Measurements from ENCODE around the gene TBCA.

Gene TBCA

DNA sequence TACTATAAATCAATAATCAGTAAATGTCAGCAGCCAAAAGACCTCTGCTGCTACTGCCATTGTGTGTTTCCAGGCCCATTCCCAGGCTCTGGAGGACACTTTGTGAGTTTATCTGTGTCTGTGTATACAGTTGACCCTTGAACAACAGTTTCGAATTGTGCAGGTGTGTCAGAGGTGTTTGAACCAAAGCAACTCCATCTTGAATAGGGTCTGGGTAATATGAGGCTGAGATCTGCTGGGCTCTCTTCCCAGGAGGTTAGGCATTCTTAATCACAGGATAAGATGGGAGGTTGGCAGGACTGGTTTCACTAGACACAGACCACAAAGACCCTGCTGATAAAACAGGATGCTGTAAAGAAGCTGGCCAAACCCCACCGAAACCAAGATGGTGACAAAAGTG lies 2.3 kb upstream of the TBCA start:
- peak overlapping the region; percentile 24; the same call in 1 of the 2 replicates for H2AFZ ChIP-seq (ENCODE audit: low read length)
- TF ChIP-seq, protein P1, sequence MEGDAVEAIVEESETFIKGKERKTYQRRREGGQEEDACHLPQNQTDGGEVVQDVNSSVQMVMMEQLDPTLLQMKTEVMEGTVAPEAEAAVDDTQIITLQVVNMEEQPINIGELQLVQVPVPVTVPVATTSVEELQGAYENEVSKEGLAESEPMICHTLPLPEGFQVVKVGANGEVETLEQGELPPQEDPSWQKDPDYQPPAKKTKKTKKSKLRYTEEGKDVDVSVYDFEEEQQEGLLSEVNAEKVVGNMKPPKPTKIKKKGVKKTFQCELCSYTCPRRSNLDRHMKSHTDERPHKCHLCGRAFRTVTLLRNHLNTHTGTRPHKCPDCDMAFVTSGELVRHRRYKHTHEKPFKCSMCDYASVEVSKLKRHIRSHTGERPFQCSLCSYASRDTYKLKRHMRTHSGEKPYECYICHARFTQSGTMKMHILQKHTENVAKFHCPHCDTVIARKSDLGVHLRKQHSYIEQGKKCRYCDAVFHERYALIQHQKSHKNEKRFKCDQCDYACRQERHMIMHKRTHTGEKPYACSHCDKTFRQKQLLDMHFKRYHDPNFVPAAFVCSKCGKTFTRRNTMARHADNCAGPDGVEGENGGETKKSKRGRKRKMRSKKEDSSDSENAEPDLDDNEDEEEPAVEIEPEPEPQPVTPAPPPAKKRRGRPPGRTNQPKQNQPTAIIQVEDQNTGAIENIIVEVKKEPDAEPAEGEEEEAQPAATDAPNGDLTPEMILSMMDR (conservative IDR thresholded peaks at IDR 0.05; ENCODE audit: low read length) = no peak
- TF ChIP-seq EZH2phosphoT487 (IDR thresholded peaks at IDR 0.05; ENCODE audit: borderline replicate concordance) = no peak

DNA sequence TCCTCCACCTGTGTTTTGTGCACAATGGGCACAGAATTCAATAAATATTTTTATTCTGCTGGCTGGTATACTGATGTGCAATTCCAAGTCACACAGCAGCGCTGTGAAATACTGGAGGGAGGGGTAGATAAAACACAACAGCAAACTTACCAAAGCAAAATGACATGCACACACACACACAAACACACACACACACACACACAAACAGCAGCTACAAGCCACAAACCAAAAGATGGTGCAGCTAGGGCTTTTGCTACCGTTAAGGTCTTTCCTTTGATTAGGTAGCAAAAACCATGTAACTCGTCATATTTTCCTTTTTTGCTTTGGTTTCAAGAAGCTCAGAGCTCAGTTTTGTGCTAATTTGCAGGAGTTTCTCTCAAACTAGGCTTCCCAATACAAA lies 1.8 kb upstream of the TBCA start:
- Histone ChIP-seq H2AFZ (ENCODE audit: low read length) (no peak overlapping the region), H3K9me2 (replicated peaks; ENCODE audit: low read depth, low read length) (no peaks in the 10 kb centered on the region), H3K9ac (ENCODE audit: low read depth, low read length, poor library complexity, severe bottlenecking) (no peak overlapping the region), H3K27me3 (ENCODE audit: insufficient read depth, low read length, poor library complexity, severe bottlenecking) (no peaks in the 10 kb centered on the region), H3K36me3 (ENCODE audit: insufficient read depth, low read length) (no peaks in the 10 kb centered on the region), H3K9me3 (ENCODE audit: insufficient read depth, low read depth, low read length) (no peaks in the 10 kb centered on the region), H3K4me2 (ENCODE audit: low read depth, low read length, poor library complexity, severe bottlenecking) (no peak overlapping the region), H3F3A (ENCODE audit: low read depth) (no peaks in the 10 kb centered on the region), H3K79me2 (ENCODE audit: insufficient read depth, low read length) (peaks cover 28% of the 10 kb centered on the region), H3K4me3 (ENCODE audit: low read length, poor library complexity, severe bottlenecking) (no peak overlapping the region), H4K20me1 (ENCODE audit: insufficient read depth, low read length, poor library complexity, severe bottlenecking) (peaks cover 28% of the 10 kb centered on the region), H3K4me1 (ENCODE audit: insufficient read depth, low read length, poor library complexity, severe bottlenecking) (peaks cover 36% of the 10 kb centered on the region)
- no peak for TF ChIP-seq EZH2phosphoT487 (IDR thresholded peaks at IDR 0.05; ENCODE audit: borderline replicate concordance)
- TF ChIP-seq, protein P1 (conservative IDR thresholded peaks at IDR 0.05; ENCODE audit: low read length) = no peak

More for the DNA sequence above, 2.3 kb upstream of the TBCA start:
- H3K4me1 ChIP-seq (ENCODE audit: insufficient read depth, low read length, poor library complexity, severe bottlenecking) = peaks cover 31% of the 10 kb centered on the region
- no peaks in the 10 kb centered on the region for H3F3A ChIP-seq (ENCODE audit: low read depth)
- H3K36me3 ChIP-seq (ENCODE audit: insufficient read depth, low read length) = no peaks in the 10 kb centered on the region
- H3K9me3 ChIP-seq (ENCODE audit: insufficient read depth, low read depth, low read length) = no peaks in the 10 kb centered on the region
- no peak overlapping the region for H3K4me2 ChIP-seq (ENCODE audit: low read depth, low read length, poor library complexity, severe bottlenecking)
- no peaks in the 10 kb centered on the region for H3K9me2 ChIP-seq (replicated peaks; ENCODE audit: low read depth, low read length)
- H3K4me3 ChIP-seq (ENCODE audit: low read length, poor library complexity, severe bottlenecking) = no peak overlapping the region
- no peaks in the 10 kb centered on the region for H3K27me3 ChIP-seq (ENCODE audit: insufficient read depth, low read length, poor library complexity, severe bottlenecking)
- H3K9ac ChIP-seq (ENCODE audit: low read depth, low read length, poor library complexity, severe bottlenecking) = no peak overlapping the region
- H3K79me2 ChIP-seq (ENCODE audit: insufficient read depth, low read length) = peaks cover 23% of the 10 kb centered on the region
- peaks cover 23% of the 10 kb centered on the region for H4K20me1 ChIP-seq (ENCODE audit: insufficient read depth, low read length, poor library complexity, severe bottlenecking)

DNA sequence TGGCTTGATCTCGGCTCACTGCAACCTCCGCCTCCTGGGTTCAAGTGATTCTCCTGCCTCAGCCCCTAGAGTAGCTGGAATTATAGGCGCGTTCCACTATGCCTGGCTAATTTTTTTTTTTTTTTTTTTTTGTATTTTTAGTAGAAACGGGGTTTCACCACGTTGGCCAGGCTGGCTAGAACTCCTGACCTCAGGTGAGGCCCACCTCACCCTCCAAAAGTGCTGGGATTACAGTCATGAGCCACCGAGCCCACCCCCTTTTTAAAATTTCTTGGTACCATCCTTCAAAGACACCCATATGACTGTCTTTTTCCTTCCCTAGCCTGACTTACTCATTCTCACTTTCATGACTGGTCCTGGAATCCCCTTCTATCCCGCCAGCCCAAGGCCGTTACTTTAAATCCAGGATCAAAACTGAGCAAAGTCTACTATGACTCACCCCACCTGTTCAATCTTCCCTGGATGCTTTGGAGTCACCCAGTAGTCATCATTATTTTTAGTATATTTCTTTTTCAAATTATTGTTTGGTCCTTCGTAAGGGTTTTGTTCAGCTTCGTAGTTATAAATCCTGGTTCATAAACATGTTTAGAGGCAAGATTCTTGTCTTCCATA lies 1.2 kb upstream of the TBCA start:
- Histone ChIP-seq H3K4me2 (ENCODE audit: low read depth, low read length, poor library complexity, severe bottlenecking) (no peak overlapping the region), H3K9ac (ENCODE audit: low read depth, low read length, poor library complexity, severe bottlenecking) (no peak overlapping the region), H3F3A (ENCODE audit: low read depth) (no peaks in the 10 kb centered on the region), H3K9me2 (replicated peaks; ENCODE audit: low read depth, low read length) (no peaks in the 10 kb centered on the region), H3K9me3 (ENCODE audit: insufficient read depth, low read depth, low read length) (no peaks in the 10 kb centered on the region), H3K79me2 (ENCODE audit: insufficient read depth, low read length) (peaks cover 33% of the 10 kb centered on the region), H2AFZ (ENCODE audit: low read length) (no peak overlapping the region), H3K4me3 (ENCODE audit: low read length, poor library complexity, severe bottlenecking) (no peak overlapping the region), H3K27me3 (ENCODE audit: insufficient read depth, low read length, poor library complexity, severe bottlenecking) (no peaks in the 10 kb centered on the region), H4K20me1 (ENCODE audit: insufficient read depth, low read length, poor library complexity, severe bottlenecking) (peaks cover 33% of the 10 kb centered on the region), H3K4me1 (ENCODE audit: insufficient read depth, low read length, poor library complexity, severe bottlenecking) (peaks cover 41% of the 10 kb centered on the region), H3K36me3 (ENCODE audit: insufficient read depth, low read length) (no peaks in the 10 kb centered on the region)
- TF ChIP-seq, protein P1 (conservative IDR thresholded peaks at IDR 0.05; ENCODE audit: low read length) = no peak
- no peak for TF ChIP-seq EZH2phosphoT487 (IDR thresholded peaks at IDR 0.05; ENCODE audit: borderline replicate concordance)
